ENCODE measurements around the gene CTNNBIP1. TPM values are rescaled to one million over a fixed set of nuclear protein-coding genes. Genes with fewer than 3 reads are reported as not detected.

CTNNBIP1 gene
- total RNA-seq, 1 experiment from 2014 or later, result 31.4 TPM

GRCh38 chr1:9822490-9822889, 87.6 kb downstream of the CTNNBIP1 start:
- intact Hi-C loops (cut with micrococcal nuclease), result loop anchor here (2.0 kb wide), 1 partner anchor 44 kb away; no protein-coding TSS in a partner anchor
- no peak for TF ChIP-seq CTCF (IDR thresholded peaks at IDR 0.05; ENCODE audit: unreplicated experiment)
- TSS peak; percentile 34 for BruUV-seq (replicated peaks)
- ChIA-PET POLR2A (interaction anchor here (0.5 to 3.7 kb wide), 14 partner anchors 11 to 384 kb away, joined by 3 to 41 read pairs (median 5); partner anchors contain the start of genes LZIC and NMNAT1), CTCF (interaction anchor here (0.6 to 2.7 kb wide), 5 partner anchors 31 to 1500 kb away, joined by 3 to 12 read pairs (median 3); no protein-coding TSS in a partner anchor)
- DNase-seq (ENCODE audit: unreplicated experiment), result no peak
- Mint-ChIP-seq H3K9me3 (ENCODE audit: unreplicated experiment) (no peaks in the 10 kb centered on the region), H3K36me3 (ENCODE audit: insufficient read depth, unreplicated experiment) (peaks cover 8% of the 10 kb centered on the region), H3K27me3 (ENCODE audit: insufficient read depth, unreplicated experiment) (no peaks in the 10 kb centered on the region), H3K4me1 (ENCODE audit: insufficient read depth, unreplicated experiment) (peaks cover 31% of the 10 kb centered on the region), H3K4me3 (ENCODE audit: unreplicated experiment) (peak overlapping the region; percentile 91), H3K27ac (ENCODE audit: low read depth, unreplicated experiment) (peak overlapping the region; percentile 71)

- TF ChIP-seq CTCF (IDR thresholded peaks at IDR 0.05; ENCODE audit: unreplicated experiment), result no peak
- H3K4me1 Mint-ChIP-seq (ENCODE audit: insufficient read depth, unreplicated experiment), result peaks cover 31% of the 10 kb centered on the region
- no peak for DNase-seq (ENCODE audit: unreplicated experiment)
- peaks cover 8% of the 10 kb centered on the region for H3K36me3 Mint-ChIP-seq (ENCODE audit: insufficient read depth, unreplicated experiment)
- ChIA-PET CTCF (interaction anchor here (0.6 to 2.7 kb wide), 7 partner anchors 11 to 1501 kb away, joined by 3 to 12 read pairs (median 3); no protein-coding TSS in a partner anchor), POLR2A (interaction anchor here (0.6 to 3.7 kb wide), 13 partner anchors 10 to 1297 kb away, joined by 3 to 41 read pairs (median 6); no protein-coding TSS in a partner anchor)
- H3K27ac Mint-ChIP-seq (ENCODE audit: low read depth, unreplicated experiment), result peak overlapping the region; percentile 71
- intact Hi-C loops (cut with micrococcal nuclease), result loop anchor here (2.0 kb wide), 1 partner anchor 45 kb away; no protein-coding TSS in a partner anchor
- H3K9me3 Mint-ChIP-seq (ENCODE audit: unreplicated experiment), result no peaks in the 10 kb centered on the region
- H3K4me3 Mint-ChIP-seq (ENCODE audit: unreplicated experiment), result peak overlapping the region; percentile 91
- no TSS peak for BruUV-seq (replicated peaks)
- no peaks in the 10 kb centered on the region for H3K27me3 Mint-ChIP-seq (ENCODE audit: insufficient read depth, unreplicated experiment)
Measured at GRCh38 chr1:9821710-9822109, 88.4 kb downstream of the CTNNBIP1 start.

- Mint-ChIP-seq H3K27ac (ENCODE audit: low read depth, unreplicated experiment) (no peak overlapping the region), H3K4me3 (ENCODE audit: unreplicated experiment) (no peak overlapping the region), H3K9me3 (ENCODE audit: unreplicated experiment) (no peaks in the 10 kb centered on the region), H3K36me3 (ENCODE audit: insufficient read depth, unreplicated experiment) (peaks cover 8% of the 10 kb centered on the region), H3K27me3 (ENCODE audit: insufficient read depth, unreplicated experiment) (no peaks in the 10 kb centered on the region), H3K4me1 (ENCODE audit: insufficient read depth, unreplicated experiment) (peaks cover 32% of the 10 kb centered on the region)
- DNase-seq (ENCODE audit: unreplicated experiment), result no peak
- TF ChIP-seq CTCF (IDR thresholded peaks at IDR 0.05; ENCODE audit: unreplicated experiment), result no peak
- ChIA-PET POLR2A (interaction anchor here (1.0 to 3.7 kb wide), 6 partner anchors 10 to 36 kb away, joined by 3 to 41 read pairs (median 8); no protein-coding TSS in a partner anchor), CTCF (interaction anchor here (0.6 to 2.7 kb wide), 6 partner anchors 10 to 73 kb away, joined by 3 to 12 read pairs (median 4); no protein-coding TSS in a partner anchor)
- no TSS peak for BruUV-seq (replicated peaks)
- intact Hi-C loops (cut with micrococcal nuclease), result no loop called here
Measured at GRCh38 chr1:9820521-9820920, 89.5 kb downstream of the CTNNBIP1 start.

- no peak for DNase-seq (ENCODE audit: unreplicated experiment)
- peaks cover 15% of the 10 kb centered on the region for H3K36me3 Mint-ChIP-seq (ENCODE audit: insufficient read depth, unreplicated experiment)
- intact Hi-C loops (cut with micrococcal nuclease), result no loop called here
- H3K27ac Mint-ChIP-seq (ENCODE audit: low read depth, unreplicated experiment), result no peak overlapping the region
- BruUV-seq (replicated peaks), result no TSS peak
- no peak overlapping the region for H3K4me3 Mint-ChIP-seq (ENCODE audit: unreplicated experiment)
- ChIA-PET CTCF (interaction anchor here (0.6 kb wide), 1 partner anchor 11 kb away, joined by 3 read pairs; no protein-coding TSS in a partner anchor), POLR2A (interaction anchor here (0.6 to 1.1 kb wide), 2 partner anchors 36 to 50 kb away, joined by 3 read pairs; no protein-coding TSS in a partner anchor)
- TF ChIP-seq CTCF (IDR thresholded peaks at IDR 0.05; ENCODE audit: unreplicated experiment), result no peak
- H3K27me3 Mint-ChIP-seq (ENCODE audit: insufficient read depth, unreplicated experiment), result no peaks in the 10 kb centered on the region
- peaks cover 23% of the 10 kb centered on the region for H3K4me1 Mint-ChIP-seq (ENCODE audit: insufficient read depth, unreplicated experiment)
- H3K9me3 Mint-ChIP-seq (ENCODE audit: unreplicated experiment), result no peaks in the 10 kb centered on the region
Measured at GRCh38 chr1:9817734-9818133, 92.3 kb downstream of the CTNNBIP1 start.

All from MCF 10A (cell line).